NCI-H510A (cell line): ENCODE results near the gene CNTNAP1.

Experiments used
- DNase-seq: peaks from one replicate; lab custom pipeline; 2025; lab: John Stamatoyannopoulos, UW

Gene CNTNAP1

DNA sequence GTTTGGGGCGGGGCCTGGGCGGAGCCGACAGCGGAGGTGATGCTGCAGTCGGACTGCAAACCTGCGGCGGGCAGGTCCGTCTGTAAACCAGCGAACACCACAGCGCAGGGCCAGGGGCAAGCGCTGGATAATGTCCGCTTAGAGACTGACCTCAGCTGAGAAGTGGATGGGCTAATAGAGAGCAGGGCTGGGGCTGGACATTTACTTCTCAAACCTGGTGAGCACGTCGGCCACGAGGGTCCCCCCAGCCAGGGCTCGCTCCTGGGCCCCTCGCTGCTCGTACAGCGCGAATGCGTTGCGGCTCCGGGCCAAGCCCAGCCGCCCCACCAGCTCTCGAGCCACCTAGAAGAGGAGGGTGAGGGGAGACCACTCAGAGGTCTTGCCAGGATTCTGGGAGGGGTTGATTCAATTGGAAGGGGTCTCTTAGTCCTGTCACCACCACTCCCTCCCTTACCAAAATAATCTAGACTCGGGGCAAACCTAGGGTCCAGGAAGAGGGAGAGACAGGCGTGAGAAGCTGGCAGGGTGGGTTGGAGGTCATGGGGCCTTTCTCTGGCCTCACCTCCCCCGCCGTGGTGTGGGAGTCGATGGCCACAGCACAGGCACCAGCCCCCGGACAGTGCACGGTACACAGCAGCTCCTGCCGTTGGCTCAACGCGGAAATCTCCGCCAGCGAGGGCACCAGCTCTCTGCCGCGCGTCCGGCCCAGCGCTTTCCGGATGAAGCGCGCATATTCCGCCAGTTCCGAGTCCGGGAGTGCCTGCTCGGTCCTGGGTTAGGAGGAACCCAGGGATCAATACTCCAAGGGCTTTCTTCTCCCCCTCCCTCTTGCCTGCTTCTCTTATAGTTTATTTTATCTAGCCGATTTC, 11.3 kb upstream of the CNTNAP1 start:
- no peak for DNase-seq

DNA sequence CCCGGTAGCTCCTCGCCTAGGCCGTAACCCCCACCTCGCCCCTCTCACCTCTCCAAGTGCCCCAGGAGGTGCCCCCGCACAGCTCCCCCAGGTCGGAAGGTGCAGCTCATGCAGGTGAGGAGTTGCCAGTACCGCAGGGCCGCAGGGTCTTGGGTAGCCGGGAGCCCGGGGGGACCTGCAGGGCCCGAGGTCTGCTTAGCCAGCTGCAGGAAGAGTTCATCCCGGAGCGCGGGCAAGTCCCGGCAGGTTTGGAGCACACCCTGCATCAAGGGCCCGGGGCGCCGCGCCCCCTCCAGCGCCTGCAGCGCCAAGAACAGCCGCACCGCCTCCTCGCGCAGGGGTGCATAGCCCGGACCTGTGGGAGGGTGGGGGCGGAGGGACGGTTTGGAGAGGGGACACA, 10.3 kb upstream of the CNTNAP1 start:
- DNase-seq = peak; percentile 81

DNA sequence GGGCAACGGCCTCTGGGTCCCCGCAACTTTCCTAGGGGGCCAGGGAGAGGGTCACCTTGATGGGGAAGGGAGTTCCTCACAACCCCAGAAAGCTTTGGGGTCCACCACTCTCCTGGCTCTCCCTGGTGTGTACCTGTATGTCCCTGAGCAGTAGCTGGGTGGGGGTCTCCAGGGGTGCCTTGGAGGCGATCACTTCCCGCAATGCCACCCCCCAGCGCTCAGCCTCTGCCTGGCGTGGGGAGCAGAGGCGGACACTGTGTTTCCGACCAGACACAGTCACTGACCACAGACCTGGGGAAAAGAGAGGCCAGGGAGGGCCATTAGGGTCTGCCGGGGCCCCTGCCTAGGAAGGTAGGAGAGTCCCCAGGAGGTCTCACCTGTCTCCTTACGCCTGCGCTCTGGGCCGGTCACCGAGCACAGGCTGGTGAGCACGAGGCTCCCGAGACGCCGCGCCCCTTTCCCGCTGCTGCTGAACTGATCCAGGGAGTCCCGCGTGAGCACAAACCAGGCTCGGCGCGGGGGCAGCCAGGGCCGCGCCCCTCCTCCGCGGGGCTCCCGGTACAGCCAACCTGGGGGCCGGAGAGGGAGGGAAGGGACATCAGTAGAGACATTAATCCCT, 9.0 kb upstream of the CNTNAP1 start:
- DNase-seq = no peak

DNA sequence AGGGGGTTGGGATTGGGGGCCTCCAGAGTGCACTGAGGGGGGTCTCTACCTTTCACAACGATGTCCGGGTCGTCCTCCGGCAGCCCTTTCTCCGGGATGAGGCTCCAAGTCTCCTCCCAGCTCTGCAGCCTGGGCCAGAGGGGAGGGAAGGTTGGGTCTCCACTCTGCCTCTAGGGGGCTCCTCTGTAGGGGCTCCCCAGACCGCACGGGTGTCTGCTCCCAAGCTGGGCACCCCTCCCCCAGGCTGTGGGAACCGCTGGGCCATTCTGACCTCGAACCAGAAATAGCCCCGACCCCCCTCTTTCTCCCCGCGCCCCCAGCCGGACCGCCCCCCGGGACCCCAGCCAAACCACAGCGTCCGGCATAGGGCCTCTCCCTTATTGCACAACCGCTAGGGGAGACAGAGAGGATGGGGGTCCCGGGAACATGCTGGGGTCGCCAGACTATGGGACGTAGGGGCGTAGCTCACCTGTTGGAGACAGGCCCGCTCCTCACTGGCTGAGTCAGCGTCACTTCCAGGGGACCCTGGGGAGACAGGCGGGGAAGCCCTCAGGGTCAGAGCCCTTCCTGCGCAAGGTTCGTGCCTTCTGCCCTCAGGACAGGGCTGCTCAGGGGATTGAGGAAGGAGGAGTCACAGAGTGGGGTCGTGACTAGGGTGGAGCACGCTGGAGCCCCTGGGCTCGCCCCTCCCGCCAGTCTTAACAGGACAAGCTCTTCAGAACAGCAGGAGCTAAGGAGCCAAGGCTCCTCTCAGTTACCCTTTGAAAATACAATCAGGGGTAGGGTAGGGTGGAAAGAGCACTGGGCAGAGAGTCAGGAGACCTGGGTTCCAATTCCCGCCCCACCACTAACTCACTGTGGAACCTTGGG, 8.2 kb upstream of the CNTNAP1 start:
- DNase-seq = peak; percentile 22

DNA sequence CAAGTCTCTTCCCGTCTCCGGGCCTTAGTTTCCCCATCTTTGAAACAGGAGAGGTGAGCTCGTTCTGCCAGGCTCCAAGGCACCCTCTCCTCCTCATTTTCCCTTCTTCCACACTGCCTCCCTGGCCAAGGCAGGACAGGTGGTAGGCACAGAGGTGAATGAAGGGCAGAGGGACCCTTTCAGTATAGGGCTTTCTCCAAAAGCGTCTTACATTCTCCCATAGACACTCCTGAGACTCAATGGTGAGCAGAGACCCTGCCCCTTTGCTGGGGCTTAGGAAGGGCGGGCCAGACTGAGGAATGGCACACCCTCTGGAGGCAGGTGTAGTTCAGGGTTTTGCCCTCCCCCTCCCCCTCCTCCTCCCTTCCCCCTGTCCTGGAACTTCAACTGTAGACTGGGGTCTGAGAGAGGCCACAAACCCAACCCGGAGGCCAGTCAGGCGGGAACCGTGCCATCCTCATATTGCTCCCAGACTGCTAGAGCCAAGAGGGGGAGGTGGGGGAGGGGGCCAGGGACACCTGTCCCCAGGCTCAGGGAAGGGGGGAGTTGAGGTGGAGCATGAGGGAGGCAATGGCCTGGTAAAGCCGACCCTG, 7.5 kb upstream of the CNTNAP1 start:
- peak; percentile 79 for DNase-seq

DNA sequence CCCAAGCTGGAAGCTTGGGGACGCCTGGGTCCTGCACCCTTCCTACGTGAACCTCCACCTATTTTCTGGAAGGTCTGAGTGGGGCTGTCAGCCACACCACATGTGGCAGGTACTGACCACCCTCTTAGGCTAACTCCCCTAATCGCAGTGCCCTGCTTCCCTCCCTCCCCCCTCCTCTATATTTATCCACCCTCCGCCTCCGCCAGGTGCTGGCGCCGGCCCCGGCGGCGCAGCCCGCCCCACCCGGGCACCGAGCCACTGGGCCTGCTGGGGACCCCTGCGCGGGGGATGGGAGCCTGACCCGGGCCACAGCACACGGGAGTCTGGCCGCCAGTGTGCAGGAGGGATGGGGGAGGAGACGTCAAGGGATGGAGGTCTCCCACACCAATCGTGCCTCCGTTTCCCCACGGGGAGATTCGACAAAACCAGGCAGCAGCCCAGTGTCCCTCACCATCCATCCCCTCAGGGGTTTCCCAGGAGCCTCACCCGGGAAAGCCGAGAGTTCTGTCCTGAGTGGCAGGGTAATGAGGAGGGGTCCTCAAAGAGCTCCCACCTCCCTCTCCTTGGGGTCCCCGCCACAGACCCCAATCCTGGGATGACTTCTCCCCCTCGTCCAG, 6.9 kb upstream of the CNTNAP1 start:
- DNase-seq = peak; percentile 77

DNA sequence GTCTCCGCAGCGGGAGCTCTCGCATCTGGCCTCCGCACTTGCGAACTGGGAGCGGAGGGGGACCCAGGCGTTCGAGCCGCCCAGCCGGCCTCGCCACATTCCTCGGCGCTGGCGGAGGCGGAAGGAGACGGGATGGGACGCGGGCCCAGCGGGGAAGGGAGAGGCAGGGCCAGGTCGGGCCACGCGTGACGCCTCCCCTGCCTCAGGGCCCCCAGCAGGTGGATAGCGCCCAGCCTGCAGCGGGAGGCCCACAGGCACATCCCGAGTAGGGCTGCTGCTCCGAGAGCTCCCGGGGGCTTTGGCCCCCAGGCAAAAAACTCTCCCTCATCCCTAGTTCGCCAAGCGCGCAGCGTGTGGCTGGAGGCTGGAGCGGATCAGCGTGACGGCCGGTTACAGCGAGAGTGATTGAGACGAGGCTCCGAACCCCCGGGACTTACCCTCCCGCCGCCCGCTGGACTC, 6.3 kb upstream of the CNTNAP1 start:
- DNase-seq = no peak

DNA sequence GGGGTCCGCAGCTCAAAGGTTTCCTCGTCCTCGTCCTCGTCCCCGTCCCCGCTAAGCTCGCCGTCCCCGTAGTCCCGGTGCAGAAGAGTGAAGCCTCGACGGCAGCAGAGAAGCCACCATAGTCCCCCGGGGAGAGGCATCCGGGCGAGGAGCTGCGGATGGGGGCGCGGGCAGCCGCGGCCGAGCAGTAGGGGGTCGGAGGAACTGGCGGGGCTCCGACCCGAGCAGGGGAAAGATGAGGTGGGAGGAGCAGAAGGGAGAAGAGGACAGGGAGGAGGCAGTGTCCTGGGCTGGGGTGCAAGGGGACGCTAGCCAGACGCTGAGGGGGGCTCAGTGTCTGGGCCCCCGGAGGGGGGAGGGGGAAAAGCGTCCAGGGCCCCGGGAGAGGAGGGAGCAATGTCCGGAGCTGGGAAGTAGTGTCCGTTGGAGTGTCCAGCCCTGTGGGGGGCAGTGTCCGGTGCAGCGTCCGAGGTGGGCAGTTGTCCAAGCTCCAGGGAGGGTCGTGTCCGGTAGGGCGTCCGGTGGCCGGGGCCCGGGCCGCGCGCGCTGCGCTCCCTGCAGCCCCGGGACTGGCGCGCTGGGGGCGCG, 5.8 kb upstream of the CNTNAP1 start, which contains the start of gene PLEKHH3:
Gene PLEKHH3, minus strand, starts transcription at position 571 of the 588 bp plus-strand sequence. Its CDS starts 431 bp downstream, at position 140.
- no peak for DNase-seq

DNA sequence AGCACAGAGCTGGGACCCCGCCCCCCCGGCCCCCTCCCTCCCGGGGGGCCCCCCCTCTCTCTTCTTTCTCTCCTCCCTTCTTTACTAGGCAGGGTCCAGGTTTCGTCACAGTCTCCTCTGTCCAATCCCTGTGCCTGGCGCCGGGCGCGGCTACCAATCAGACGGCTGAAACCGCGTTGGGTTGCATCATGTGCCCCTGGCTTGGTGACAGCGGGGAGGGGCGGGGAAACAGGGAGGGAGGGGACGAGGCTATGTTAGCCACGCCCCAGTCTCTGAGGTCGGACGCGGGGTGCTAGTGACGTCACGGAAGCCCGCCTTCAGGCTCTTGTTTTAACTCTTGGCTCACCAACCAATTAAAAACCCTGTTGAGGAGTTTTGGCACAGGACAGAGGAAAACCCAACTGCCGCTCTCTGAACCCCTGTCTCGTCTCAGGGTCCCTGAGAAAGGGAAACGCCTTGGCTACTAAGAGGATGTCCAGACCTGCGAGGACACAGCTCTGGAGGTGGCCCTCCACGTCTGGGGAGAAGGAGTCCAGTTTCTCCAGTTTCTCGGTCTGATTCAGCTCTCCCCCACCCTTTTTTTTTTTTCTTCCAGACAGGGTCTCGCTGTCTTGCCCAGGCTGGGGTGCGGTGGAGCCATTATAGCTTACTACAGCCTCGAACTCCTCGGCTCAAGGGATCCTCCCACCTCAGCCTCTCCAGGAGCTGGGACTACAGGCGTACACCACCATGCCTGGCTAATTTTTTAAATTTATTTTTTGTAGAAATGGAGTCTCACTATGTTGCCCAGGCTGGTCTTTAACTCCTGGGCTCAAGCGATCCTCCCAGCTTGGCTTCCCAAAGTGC, 5.1 kb upstream of the CNTNAP1 start:
- peak; percentile 99 for DNase-seq

DNA sequence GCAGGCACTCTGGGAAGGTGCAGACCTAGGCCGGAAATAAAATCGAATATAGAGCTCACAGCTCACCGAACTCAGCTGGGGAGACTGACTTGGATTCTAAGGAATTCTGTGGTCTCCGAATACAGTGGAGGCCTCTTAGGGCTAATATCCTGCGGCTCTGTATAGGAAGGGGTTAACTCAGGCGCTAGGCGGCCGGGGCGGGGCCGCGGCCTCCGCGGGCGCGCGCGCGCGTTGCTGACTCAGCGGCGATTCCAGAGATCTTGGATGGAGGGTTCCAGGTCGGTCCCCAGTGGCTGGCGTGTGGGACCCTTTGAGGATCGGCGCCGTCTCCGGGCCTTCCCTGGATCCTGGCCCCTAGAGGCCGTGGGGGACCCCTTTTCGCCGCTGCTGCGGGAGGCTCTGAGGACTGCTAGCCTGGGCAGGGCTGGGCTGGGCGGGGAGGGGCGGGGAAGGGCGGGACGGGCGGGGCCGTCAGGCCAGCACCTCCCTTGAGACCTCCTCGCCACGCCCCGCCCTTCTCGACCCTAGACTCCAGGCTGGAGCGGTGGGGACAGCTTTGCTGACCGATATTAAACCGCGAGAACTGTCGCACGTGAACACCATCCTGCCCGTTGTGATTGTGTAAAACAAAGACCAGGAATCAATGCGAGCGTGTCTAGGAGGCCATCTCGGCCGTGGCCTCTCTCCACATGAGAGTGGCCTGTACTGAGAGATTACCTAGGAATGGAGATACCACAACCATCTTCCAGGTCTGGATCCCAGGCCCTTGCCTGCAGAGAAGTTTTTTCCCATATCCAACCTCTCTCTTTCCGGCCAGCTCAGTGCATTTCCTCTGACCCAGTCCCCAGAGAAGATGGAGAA, 4.2 kb upstream of the CNTNAP1 start:
- peak; percentile 86 for DNase-seq

DNA sequence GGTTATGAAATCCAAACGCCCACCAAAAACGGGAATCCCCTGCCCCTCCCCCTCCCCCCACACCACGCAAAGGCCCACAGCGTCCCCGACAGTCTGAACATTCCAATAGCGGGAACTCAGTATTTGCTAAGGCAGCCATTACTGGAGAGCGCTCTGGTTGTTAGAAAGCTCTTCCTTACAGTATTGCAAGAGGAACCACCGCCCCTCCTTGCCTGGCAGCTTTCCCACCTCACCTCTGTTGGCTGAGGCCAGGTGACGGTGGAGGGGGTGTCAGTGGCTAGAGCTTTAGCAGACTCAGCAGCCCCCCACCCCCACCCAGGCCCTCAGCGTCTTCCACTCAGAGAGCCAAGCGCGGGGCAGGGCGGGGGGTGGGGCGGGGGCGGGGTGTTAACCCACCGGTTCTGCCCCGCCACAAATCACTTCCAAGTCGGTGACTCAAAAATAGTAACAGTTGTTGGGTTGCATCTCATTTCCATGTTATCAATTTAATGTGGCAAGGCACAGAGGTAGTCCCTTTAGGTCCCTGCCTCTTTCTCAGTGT, 3.3 kb upstream of the CNTNAP1 start:
- DNase-seq = peak; percentile 65

DNA sequence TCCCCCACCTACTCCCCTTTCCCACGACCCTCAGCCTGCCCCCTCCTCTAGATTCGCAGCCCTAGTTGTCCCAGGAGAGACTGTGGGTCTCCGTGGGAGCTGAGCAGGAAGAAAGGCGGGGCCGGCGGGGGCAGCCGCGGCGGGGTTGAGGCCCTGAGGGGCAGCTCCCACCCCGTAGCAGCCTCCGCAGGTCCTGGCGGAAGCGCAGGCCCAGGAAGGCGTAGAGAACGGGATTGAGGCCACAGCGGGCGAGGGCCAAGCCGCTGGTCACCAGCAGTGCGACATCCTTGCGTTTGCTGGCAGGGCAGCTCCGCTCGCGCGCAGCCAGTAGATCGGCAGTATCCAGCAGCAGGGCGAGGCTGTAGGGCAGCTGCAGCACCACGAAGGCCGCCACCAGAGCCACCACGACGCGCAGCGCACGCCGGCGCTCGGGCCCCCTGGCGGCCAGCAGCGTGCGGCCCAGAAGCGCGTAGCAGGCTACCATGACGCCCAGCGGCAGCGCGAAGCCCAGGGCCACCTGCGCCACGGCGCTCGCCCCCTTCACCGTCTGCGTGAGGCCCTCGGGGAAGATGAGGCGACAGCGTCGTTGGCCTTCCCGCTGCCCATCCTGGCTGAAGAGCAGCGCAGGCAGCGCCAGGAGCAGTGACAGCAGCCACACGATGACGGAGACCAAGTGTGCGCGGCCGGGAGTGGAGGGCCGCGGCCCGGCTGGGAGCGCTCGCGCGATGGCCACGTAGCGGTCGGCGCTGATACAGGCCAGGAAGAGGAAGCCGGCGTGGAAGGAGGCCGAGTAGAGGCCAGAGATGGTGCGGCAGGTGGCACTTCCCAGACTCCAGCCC, 2.6 kb upstream of the CNTNAP1 start:
- peak; percentile 83 for DNase-seq

DNA sequence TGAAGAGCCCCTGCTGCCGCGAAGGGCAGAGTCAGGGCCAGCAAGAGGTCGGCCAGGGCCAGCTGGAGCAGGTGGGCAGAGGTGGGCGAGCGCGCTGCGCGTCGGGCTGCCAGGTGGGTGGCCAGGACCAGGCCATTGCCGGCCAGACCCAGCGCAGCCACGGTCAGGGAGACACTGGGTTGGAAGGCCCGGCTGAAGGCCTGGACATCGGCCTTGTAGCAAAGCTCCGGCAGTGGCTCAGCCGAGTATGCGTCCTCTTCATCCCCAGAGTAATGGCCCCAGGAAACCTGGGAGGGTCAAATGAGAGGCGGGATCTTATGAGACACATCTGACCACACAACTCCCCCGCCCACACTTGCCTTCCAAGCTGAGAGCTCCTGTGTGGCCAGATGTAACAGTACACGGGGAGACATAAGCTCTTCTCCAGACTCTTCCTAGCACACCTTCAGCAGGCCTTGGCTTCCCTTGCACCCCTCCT, 2.0 kb upstream of the CNTNAP1 start:
- peak; percentile 65 for DNase-seq

DNA sequence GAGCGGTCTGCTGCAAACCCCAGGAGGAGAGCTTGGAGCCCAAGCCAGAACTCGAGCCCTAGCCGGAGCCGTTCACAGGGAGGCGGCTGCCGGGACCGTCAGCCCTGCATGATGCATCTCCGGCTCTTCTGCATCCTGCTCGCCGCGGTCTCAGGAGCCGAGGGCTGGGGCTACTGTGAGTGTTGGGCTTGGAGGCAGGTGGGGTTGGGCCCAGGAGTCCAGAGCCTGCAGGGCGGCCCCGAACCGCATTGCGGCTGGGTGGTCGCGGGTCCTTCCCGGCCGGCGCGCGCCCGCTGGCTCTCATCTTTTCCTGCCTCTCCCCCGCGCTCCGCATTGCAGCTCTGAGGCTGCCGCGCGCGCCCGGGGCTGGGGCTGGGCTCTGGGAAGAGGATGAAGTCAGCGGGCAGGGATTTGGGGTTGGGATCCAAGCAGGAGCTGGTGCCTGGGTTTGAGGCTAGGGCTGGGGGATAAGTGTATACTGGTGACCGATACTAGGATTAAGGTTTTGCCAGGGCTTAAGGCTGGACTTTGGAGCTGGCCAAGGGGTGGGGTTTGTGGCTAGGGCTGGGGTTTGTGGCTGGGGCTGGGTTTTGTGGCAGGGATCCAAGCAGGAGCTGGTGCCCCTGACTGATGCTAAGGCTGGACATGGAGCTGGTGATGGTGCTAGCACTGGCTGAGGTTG, 532 bp downstream of the CNTNAP1 start:
- DNase-seq = peak; percentile 57

DNA sequence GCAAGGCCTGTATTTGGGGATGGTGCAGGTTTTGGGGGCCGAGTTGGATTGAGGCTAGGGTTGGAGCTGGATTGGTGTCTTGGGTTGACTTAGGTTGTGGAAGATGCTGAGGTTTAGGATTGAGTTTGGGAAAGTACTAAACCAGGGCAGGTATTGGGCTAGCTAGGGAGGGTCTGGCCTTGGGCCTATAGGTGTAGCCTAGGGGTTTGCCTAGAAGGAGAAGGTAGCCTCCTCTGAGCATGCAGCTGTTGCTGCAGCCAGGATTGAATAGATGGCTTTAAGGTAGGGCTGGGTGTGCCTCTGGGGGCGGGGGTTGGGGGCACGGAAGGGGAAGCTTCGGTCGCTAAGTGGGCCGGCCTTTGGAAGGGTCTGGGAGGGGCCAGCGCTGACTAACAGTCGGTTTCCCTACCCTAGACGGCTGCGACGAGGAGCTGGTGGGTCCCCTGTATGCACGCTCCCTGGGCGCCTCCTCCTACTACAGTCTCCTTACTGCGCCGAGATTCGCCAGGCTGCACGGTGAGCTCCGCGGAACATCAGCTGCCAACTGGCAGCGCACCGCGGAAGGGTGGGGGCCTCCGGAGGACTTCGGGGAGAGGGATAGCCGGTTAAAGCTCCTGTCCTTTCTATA, 1.2 kb downstream of the CNTNAP1 start:
- DNase-seq = peak; percentile 65

DNA sequence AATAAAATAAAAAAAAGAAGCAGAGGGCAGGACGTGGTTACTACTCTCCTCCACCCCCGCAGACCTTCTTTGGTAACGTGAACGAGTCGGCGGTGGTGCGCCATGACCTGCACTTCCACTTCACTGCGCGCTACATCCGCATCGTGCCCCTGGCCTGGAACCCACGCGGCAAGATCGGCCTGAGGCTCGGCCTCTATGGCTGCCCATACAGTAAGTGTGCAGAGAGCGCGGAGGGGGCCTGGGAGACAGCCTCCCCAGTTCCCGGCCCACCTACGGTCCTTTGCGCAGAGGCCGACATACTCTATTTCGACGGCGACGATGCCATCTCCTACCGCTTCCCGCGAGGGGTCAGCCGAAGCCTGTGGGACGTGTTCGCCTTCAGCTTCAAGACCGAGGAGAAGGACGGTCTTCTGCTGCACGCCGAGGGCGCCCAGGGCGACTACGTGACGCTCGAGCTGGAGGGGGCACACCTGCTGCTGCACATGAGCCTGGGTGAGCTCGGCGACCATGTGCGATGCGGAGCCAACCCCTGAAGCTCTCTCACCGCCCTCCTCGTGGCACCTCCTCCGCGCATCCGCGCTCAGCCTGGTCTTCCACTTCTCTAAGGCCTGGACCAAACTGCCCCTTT, 2.7 kb downstream of the CNTNAP1 start:
- DNase-seq = no peak
